DMS 273 (cell line): ENCODE data around the gene ZCCHC14.
"Not testable (repeated sequence)": the region's sequence is repeated elsewhere in the genome, so short reads cannot be mapped to it uniquely, and the experiment has no call there.

Source experiments
- DNase-seq: peaks from one replicate; lab custom pipeline; 2025; ENCODE audit not compliant: unreplicated experiment; lab: John Stamatoyannopoulos, UW

The ZCCHC14 gene

DNA sequence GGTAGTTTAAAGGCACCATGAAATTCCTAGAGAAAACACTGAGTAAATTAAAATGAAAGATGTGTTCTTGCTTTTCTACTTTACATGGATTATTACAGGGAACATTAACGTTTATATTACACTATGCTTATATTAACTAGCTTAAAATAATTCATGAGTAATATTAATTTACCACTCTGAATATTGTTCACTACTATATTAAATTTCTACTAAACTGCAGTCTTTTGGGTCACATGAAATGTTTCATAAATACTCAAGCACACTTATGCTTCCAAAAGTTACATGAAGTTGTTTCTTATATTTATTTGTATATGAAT, 104.0 kb downstream of the ZCCHC14 start:
- DNase-seq, result no peak

GRCh38 chr16:87387942-87388817, 104.6 kb downstream of the ZCCHC14 start:
- peak; percentile 98 for DNase-seq

DNA sequence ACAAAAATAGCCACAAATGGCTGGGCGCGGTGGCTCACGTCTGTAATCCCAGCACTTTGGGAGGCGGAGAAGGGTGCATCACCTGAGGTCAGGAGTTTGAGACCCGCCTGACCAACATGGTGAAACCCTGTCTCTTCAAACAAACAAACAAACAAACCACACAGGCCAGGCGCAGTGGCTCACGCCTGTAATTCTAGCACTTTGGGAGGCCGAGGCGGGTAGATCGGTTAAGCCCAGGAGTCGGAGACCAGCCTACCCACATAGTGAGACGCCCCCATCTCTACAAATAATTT, 108.0 kb downstream of the ZCCHC14 start:
- not testable (repeated sequence) for DNase-seq

- peak; percentile 93 for DNase-seq
Measured at GRCh38 chr16:87384162-87384874, 108.5 kb downstream of the ZCCHC14 start.

DNA sequence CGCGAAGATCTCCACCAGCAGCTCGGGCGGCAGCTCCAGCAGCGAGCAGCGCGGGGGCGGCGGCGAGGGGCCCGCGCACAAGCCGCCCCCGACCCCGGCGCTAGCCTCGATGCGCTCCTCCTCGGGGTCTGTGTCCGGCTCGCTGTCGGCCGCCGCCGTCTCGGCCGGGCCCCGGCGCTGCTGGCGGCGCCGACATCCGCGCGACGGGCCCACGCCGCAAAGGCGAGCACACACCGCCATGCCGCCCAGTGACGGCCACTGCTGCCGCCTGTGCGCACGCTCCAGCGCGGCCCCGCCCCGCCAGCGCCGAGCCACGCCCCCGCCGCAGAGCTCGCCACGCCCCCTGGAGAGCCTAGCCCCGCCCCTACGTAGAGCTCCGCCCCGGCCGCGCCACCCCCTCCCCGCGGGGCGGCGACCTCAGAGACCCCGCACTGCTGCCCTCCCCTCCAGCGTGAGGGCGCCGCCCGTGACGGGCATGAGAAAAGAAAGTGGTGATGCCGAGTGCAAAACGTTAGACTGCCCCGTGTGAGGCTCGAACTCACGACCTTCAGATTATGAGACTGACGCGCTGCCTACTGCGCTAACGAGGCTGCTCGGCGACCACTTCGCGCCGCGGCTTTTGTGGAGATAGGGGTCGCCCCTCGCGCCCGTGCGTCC, 109.2 kb downstream of the ZCCHC14 start, which contains the start of gene FBXO31:
FBXO31 (minus strand) TSS at position 272 of the 657 bp plus-strand sequence; CDS start at position 240, 32 bp downstream.
- DNase-seq, result peak; percentile 97

DNA sequence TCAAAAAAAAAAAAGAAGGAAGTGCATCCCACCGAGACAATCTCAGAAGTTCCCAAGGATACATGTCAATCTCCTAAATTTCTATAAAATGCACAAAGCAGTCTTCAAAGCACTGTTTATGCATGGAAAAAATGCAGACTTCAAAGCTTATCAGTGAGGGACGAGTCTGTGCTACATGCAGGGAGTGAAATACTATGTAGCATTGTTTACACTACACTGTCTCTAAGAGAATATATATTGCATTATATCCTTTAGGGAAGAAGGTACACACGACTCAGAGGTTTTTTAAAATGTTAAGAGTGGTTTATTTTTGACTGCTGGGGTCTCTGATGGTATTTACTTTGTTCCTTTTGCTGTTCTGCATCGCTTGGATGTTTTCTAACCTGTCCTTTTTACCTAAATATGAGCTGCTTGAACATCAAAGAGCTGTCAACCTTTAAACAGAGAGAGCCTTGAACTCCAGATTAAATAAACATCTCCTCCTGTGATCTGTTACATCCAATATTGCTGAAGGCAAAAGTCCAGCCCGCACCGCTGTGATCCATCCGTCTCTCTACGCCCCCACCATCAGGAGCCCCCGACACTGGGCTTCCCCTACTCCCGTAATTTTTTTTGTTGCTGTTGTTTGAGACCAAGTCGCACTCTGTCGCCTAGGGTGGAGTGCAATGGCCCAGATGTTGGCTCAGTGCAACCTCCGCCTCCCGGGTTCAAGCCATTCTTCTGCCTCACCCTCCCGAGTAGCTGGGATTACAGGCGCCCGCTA, 110.6 kb downstream of the ZCCHC14 start:
- DNase-seq, result peak; percentile 53

GRCh38 chr16:87380881-87381280, 111.9 kb downstream of the ZCCHC14 start:
- no peak for DNase-seq

DNA sequence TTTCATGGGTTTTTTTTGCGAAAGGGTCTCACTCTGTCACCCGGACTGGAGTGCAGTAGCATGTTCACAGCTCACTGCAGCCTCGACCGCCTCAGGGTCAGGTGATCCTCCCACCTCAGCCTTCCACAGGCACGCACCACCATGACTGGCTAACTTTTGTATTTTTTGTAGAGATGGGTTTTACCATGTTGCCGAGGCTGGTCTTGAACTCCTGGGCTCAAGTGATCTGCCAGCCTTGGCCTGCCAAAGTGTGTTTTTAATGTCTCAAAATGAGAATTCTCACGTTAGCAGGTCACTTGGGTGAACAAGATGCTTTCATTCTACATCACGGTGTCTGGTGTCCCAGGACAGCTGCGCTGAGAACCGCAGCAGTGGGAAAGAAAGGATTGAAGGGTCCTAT, 112.4 kb downstream of the ZCCHC14 start:
- DNase-seq, result no peak

GRCh38 chr16:87379312-87379752, 113.5 kb downstream of the ZCCHC14 start:
- DNase-seq, result not testable (repeated sequence)

DNA sequence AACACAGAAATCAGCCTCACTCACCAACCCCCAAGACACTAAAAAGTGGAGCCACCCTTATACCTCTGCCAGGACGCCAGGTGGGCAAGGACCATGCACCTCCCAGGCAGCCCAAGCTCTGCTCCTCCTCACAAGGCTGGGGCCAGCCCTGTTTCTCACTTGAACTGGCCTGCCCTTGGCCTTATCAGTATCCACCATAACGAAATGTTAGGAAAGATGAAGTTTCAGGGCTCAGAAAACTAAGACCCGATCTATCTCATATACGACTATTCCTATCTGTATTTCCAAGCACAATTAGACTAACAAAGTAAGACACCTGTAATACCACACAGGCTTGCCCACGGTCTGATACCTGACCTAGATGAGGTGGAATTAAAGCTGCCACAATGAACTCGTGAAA, 116.2 kb downstream of the ZCCHC14 start:
- DNase-seq, result no peak

GRCh38 chr16:87375426-87376135, 117.2 kb downstream of the ZCCHC14 start:
- no peak for DNase-seq

DNA sequence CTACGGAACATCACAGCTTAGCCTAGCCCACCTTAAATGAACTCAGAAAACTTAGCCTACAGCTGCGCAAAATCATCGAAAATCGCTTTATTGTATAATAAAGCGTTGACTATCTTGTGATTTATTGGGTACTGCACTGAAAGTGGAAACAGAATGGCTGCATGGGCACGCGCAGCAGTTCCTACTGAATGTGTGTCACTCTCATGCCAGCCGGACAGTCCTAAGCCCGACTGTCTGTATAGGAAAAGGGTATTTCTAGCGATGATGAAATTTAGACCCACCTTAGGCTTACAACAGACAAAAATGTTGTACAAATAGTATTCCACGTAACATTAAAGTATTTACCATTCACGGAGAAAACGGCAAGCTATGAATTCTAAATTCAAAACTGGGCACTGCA, 118.5 kb downstream of the ZCCHC14 start:
- no peak for DNase-seq

DNA sequence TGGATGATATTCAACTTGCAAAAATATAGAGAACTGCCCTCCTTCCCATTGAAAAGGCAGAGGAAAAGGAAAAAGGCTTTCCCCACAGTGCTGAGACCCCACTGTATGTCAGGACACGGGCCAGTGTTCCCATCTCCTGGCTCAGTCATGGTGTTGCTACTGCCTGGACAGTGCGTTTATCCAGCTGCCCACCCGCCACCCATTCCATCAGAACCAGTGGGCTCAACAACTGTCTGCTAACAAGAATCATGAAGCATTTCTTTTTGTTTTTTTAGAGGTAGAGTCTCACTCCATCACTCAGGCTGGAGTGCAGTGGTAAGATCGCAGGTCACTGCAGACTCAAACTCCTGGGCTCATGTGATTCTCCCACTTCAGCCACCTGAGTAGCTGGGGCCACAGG, 120.5 kb downstream of the ZCCHC14 start:
- DNase-seq, result no peak

DNA sequence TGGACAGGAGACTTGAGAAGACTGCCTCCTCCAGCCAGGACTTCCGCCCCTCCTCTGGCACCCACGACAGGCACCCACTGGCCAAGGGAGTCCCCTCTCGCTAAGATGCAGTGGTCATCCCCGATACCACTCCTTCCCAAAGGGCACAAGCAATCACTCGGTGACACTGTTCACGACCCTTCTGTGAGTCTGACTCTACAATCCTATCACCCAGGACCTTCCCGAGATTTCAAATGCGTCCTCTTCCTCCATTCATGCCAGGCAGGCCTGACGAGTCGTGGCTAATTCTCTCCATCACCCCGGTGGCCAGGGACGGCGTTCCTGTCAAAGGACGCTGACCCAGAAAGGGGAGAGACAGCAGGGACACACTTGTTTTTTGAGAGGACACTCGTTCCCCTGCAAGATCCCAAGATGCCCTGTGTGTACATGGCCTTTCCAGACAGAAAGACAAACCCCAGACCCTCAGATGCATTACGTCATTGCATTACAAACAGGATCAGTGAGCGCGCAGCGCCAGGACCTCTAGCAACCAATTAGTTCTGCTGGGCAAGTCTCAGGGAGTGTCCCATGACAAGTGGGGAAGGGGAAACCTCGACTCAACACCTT, 121.5 kb downstream of the ZCCHC14 start:
- no peak for DNase-seq

DNA sequence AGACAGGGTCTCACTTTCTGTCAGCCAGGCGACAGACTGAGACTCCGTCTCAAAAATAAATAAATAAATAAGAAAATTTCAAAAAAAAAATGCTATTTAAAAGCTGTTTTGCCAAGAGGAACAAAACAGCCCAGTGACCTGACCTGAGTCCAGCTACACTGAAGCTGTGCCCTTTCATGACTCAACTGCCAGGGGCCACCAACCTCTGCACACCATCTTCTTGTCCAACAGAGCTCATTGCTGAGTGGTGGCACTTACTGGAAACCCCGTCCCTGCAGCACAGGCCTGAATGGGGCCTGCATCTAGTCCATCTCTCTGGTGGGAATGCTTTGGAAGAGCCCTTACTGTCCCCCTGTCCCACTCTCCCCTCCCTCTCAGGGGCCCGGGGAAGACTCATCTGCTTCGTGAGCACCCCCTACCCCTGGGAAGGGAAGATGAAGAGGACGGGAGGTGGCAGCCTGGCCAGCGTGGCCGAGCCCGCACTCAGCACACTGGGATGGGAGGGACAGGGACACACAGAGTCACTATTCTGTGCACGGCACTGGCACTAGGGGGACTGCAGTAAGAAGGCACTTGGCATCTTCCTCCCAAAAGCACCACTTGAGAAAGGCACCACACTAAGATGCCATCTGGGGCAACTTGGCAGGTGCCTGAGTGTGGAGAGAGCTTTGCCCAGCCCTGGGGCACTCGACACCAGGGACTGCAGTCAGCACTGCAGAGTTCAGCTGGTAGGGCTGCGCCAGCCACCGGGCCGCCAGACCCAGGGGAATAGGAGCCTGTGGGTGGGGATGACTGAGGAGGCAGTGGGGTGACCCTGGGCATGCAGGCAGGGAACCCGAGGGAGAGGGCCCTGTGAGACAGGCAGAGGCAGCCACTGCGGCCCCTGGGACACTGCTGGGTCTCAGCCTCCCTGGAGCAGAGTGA, 122.8 kb downstream of the ZCCHC14 start:
- peak; percentile 57 for DNase-seq

- no peak for DNase-seq
Measured at GRCh38 chr16:87369117-87369765, 123.6 kb downstream of the ZCCHC14 start.

GRCh38 chr16:87368029-87368770, 124.6 kb downstream of the ZCCHC14 start:
- no peak for DNase-seq

GRCh38 chr16:87367529-87367928, 125.3 kb downstream of the ZCCHC14 start:
- DNase-seq, result no peak
